NT2/D1 (cell line): ENCODE data around the gene MED31.
"Not testable (repeated sequence)": the region's sequence is repeated elsewhere in the genome, so short reads cannot be mapped to it uniquely, and the experiment has no call there.

Experiments used
- SUZ12 ChIP-seq: IDR thresholded peaks from 2 replicates; pipeline ENCODE4 v1.6.1; 2011; ENCODE audit not compliant: insufficient read length, insufficient read depth; ENCODE audit errors: extremely low read depth
- YY1 ChIP-seq: IDR thresholded peaks from 2 replicates; pipeline ENCODE4 v1.6.1; 2011; ENCODE audit not compliant: insufficient read length, insufficient read depth
- ZNF274 ChIP-seq: IDR thresholded peaks from 2 replicates; pipeline ENCODE4 v1.6.1; 2011; ENCODE audit warnings: mild to moderate bottlenecking, low read depth, low read length

- not testable (repeated sequence) for TF ChIP-seq SUZ12, YY1, ZNF274
Observed at GRCh38 chr17:6656797-6657632, 5.6 kb upstream of the MED31 start.
